ENCODE data around the gene ANKRD13C.

The ANKRD13C gene

GRCh38 chr1:70278710-70279109, 75.8 kb downstream of the ANKRD13C start:
- no peak for TF ChIP-seq REST (IDR thresholded peaks at IDR 0.05; ENCODE audit: insufficient read depth in 1 of 2, low read depth in 2 of 2, low read length in 2 of 2)
- no peak for TF ChIP-seq SIN3A (IDR thresholded peaks at IDR 0.05; ENCODE audit: borderline replicate concordance, insufficient read depth, low read length)
- no peak for TF ChIP-seq FOXP2 (optimal IDR thresholded peaks at IDR 0.05; ENCODE audit: borderline replicate concordance, extremely low read depth, extremely low read length, insufficient read depth)
- TF ChIP-seq TAF1 (IDR thresholded peaks at IDR 0.05; ENCODE audit: borderline replicate concordance, insufficient read depth, low read length): no peak
- no peak for TF ChIP-seq POLR2AphosphoS5 (IDR thresholded peaks at IDR 0.05; ENCODE audit: low read depth, low read length)

- no peak for TF ChIP-seq REST (IDR thresholded peaks at IDR 0.05; ENCODE audit: insufficient read depth in 1 of 2, low read depth in 2 of 2, low read length in 2 of 2)
- TF ChIP-seq POLR2AphosphoS5 (IDR thresholded peaks at IDR 0.05; ENCODE audit: low read depth, low read length): no peak
- no peak for TF ChIP-seq SIN3A (IDR thresholded peaks at IDR 0.05; ENCODE audit: borderline replicate concordance, insufficient read depth, low read length)
- no peak for TF ChIP-seq FOXP2 (optimal IDR thresholded peaks at IDR 0.05; ENCODE audit: borderline replicate concordance, extremely low read depth, extremely low read length, insufficient read depth)
- no peak for TF ChIP-seq TAF1 (IDR thresholded peaks at IDR 0.05; ENCODE audit: borderline replicate concordance, insufficient read depth, low read length)
These were observed 76.6 kb downstream of the ANKRD13C start for GRCh38 chr1:70277875-70278274.

- TF ChIP-seq FOXP2 (optimal IDR thresholded peaks at IDR 0.05; ENCODE audit: borderline replicate concordance, extremely low read depth, extremely low read length, insufficient read depth) (no peak), TAF1 (IDR thresholded peaks at IDR 0.05; ENCODE audit: borderline replicate concordance, insufficient read depth, low read length) (no peak), POLR2AphosphoS5 (IDR thresholded peaks at IDR 0.05; ENCODE audit: low read depth, low read length) (no peak), REST (IDR thresholded peaks at IDR 0.05; ENCODE audit: insufficient read depth in 1 of 2, low read depth in 2 of 2, low read length in 2 of 2) (no peak), SIN3A (IDR thresholded peaks at IDR 0.05; ENCODE audit: borderline replicate concordance, insufficient read depth, low read length) (no peak)
These were observed 88.6 kb downstream of the ANKRD13C start for GRCh38 chr1:70265946-70266345.

- TF ChIP-seq REST (IDR thresholded peaks at IDR 0.05; ENCODE audit: insufficient read depth in 1 of 2, low read depth in 2 of 2, low read length in 2 of 2) (no peak), POLR2AphosphoS5 (IDR thresholded peaks at IDR 0.05; ENCODE audit: low read depth, low read length) (no peak), FOXP2 (optimal IDR thresholded peaks at IDR 0.05; ENCODE audit: borderline replicate concordance, extremely low read depth, extremely low read length, insufficient read depth) (no peak), TAF1 (IDR thresholded peaks at IDR 0.05; ENCODE audit: borderline replicate concordance, insufficient read depth, low read length) (no peak), SIN3A (IDR thresholded peaks at IDR 0.05; ENCODE audit: borderline replicate concordance, insufficient read depth, low read length) (no peak)
These were observed 89.7 kb downstream of the ANKRD13C start for GRCh38 chr1:70264839-70265238.

- TF ChIP-seq FOXP2 (optimal IDR thresholded peaks at IDR 0.05; ENCODE audit: borderline replicate concordance, extremely low read depth, extremely low read length, insufficient read depth) (no peak), REST (IDR thresholded peaks at IDR 0.05; ENCODE audit: insufficient read depth in 1 of 2, low read depth in 2 of 2, low read length in 2 of 2) (no peak), TAF1 (IDR thresholded peaks at IDR 0.05; ENCODE audit: borderline replicate concordance, insufficient read depth, low read length) (no peak), SIN3A (IDR thresholded peaks at IDR 0.05; ENCODE audit: borderline replicate concordance, insufficient read depth, low read length) (no peak), POLR2AphosphoS5 (IDR thresholded peaks at IDR 0.05; ENCODE audit: low read depth, low read length) (no peak)
These were observed 97.9 kb downstream of the ANKRD13C start for GRCh38 chr1:70256664-70257063.
